Gastrocnemius medialis (tissue), 4 donors: ENCODE data around the gene IMMT. TPM values are rescaled to one million over a fixed set of nuclear protein-coding genes. Genes with fewer than 3 reads are reported as not detected.
A peak's percentile ranks its signal among the peaks of the same experiment; 100 is the strongest.

ENCODE experiments used
- ATAC-seq, 2 donors: fragments of 150-250 bp; one replicate each; pipeline ENCODE4 v1.9.1; 2016
- DNase-seq, 2 donors: peaks; one replicate each; pipeline ENCODE4 v3.0.0-alpha.2; 2019
- H3K27ac ChIP-seq, 4 donors: fragments of 200-600 bp; sonication (generic); 1 replicate in 1 of 4; 2 replicates in 3 of 4; pipeline ENCODE4 v1.5.1; 2016 to 2018; ENCODE audit warnings: mild to moderate bottlenecking in 2 of 4, moderate library complexity in 1 of 4
- H3K27me3 ChIP-seq, 3 donors: fragments of 200-600 bp; sonication (generic) in 2 of 3; 1 replicate in 1 of 3; 2 replicates in 2 of 3; pipeline versions ENCODE4 v1.5.1 to v1.6.0; 2016 to 2019; ENCODE audit warnings: mild to moderate bottlenecking in 1 of 3, moderate library complexity in 1 of 3
- H3K36me3 ChIP-seq, 2 donors: fragments of 200-600 bp; sonication (generic) in 1 of 2; one replicate each; pipeline ENCODE4 v1.5.1; 2017 to 2018
- H3K4me1 ChIP-seq, 2 donors: fragments of 200-600 bp; sonication (generic) in 1 of 2; one replicate each; pipeline ENCODE4 v1.5.1; 2016 to 2017; ENCODE audit warnings: mild to moderate bottlenecking in 2 of 2
- H3K4me3 ChIP-seq, 4 donors: fragments of 200-600 bp; sonication (generic) in 3 of 4; 1 replicate in 1 of 4; 2 replicates in 3 of 4; pipeline ENCODE4 v1.5.1; 2016 to 2019; ENCODE audit warnings: mild to moderate bottlenecking in 2 of 4
- H3K9me3 ChIP-seq, 3 donors: fragments of 200-600 bp; sonication (generic) in 2 of 3; 1 replicate in 1 of 3; 2 replicates in 2 of 3; pipeline ENCODE4 v1.5.1; 2016 to 2019
- CTCF ChIP-seq, 5 experiments: fragments of 450-650 bp in 3 of 5; fragments of 200-600 bp in 2 of 5; sonication (generic) in 2 of 5; IDR thresholded peaks in 4 of 5; conservative IDR thresholded peaks in 1 of 5; 1 replicate in 4 of 5; 2 replicates in 1 of 5; pipeline ENCODE4 v1.5.1; 2016 to 2019; ENCODE audit warnings: antibody characterized with exemption in 5 of 5, mild to moderate bottlenecking in 3 of 5, moderate library complexity in 3 of 5
- POLR2A ChIP-seq, 2 donors: fragments of 450-650 bp; IDR thresholded peaks; one replicate each; pipeline ENCODE4 v1.6.1; 2017; ENCODE audit warnings: antibody characterized with exemption in 2 of 2, mild to moderate bottlenecking in 2 of 2, moderate library complexity in 2 of 2
- in situ Hi-C, 4 donors: fragments of 200-750 bp; cut with MboI; loops; one replicate each; pipeline versions ENCODE4 v1.15.0 to v1.8.0; 2017; ENCODE audit warnings: low sequenced_read_pairs in 4 of 4
- intact Hi-C: fragments of 100-400 bp; cut with DNase I; formaldehyde crosslinking; loops from one replicate; pipeline ENCODE4 v1.15.1; 2023; ENCODE audit warnings: low total_unique reads
- total RNA-seq, 4 donors: library from RNA; depleted of rRNA; stranded (reverse); fragments of >200 nt; gene quantifications; one replicate each; pipeline versions ENCODE4 v1.1.0 to v1.2.3, GENCODE V29; 2016

Gene IMMT
- total RNA-seq, 4 donors from 2014 or later, result 83.5 to 153 (median 127) TPM

- in situ Hi-C loops (loop anchor here in 3 of 4 donors (5.0 to 25.0 kb wide), 4 partner anchors 145 to 392 kb away; partner anchors contain the start of genes CHMP3 (in 1 of the 3) and RNF103 (in 1 of the 3)), intact Hi-C loops (loop anchor here (2.0 to 10.0 kb wide), 3 partner anchors 77 to 405 kb away; partner anchors contain the start of genes KDM3A and RNF103)
- no peak for TF ChIP-seq CTCF (IDR thresholded peaks at IDR 0.05 in 4 of 5, conservative IDR thresholded peaks at IDR 0.05 in 1 of 5)
- no peak for TF ChIP-seq POLR2A (IDR thresholded peaks at IDR 0.05)
- ATAC-seq (no peak), DNase-seq (no peak)
- Histone ChIP-seq H3K4me1 (peaks cover 27 to 36% of the 10 kb centered on the region in 2 donors), H3K27ac (no peak overlapping the region), H3K9me3 (no peaks in the 10 kb centered on the region), H3K4me3 (no peak overlapping the region), H3K36me3 (no peaks in the 10 kb centered on the region), H3K27me3 (no peaks in the 10 kb centered on the region)
Measured at GRCh38 chr2:86219896-86220295, 24.6 kb upstream of the IMMT start.

DNA sequence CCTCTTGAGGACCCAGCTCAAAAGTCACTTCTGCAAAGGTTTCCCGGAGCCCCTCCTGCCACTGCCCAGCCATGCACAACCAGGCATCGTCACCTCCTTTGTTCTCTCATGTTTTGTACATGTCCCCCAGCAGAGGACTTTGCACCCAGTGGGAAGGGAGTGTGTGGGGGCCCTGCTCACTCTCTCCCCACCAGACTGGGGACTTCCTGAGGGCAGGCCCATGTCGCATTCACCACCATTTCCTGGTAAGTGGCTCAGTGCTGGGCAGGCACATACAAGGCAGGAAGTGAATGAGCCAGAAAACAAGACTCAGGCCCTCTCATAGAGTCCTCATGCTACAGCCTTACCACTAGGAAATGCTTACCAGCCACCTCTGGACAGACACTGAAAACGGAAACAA, 22.9 kb upstream of the IMMT start:
- DNase-seq, result no peak
- TF ChIP-seq POLR2A (IDR thresholded peaks at IDR 0.05), result no peak
- TF ChIP-seq CTCF (IDR thresholded peaks at IDR 0.05 in 4 of 5, conservative IDR thresholded peaks at IDR 0.05 in 1 of 5), result no peak

DNA sequence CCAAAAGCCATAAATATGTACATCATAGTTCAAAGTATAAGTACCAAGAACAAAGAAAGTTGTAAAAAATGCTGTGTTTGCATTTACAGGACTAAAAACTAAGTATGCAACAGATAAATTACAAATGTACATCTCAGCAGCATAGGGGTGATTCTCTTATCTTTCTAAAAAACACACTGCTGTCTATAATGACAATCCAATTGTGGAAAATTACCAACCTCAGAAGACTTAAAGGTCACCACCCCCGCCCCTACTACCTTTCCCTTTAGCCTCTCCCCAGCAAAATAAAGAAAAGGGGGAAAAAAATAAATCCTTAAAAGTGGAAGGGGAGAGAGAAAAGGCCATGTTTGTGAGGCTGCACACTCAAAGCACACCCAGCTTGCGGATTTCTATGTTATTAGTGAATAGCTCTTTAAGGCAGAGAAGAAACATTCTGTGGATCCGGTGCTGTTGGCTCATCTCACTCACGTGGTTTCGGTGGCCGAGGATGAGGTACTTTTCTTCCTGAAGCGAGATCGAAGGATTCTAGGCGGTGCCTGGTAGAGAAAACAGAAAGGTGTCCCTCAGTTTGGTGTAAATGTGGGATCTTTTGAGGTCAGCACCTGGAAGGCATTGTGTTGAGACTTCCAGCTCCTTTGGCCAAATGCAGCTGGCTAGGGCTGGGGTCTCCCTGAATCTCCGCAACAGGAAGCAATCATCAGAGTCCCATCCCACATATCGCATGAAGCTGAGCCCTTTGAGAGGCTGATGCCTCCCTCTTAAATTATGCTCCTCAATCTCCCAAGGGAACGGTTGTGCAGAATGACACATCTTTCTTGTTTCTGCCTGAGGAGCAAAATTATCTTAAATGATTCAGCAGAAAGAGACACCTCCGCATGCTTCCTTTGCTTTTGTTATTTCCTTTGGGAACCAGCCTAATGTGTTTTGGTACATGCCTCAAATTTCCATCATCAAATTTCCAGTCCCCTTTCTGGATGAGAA, 21.6 kb upstream of the IMMT start:
- TF ChIP-seq POLR2A (IDR thresholded peaks at IDR 0.05), result no peak
- no peak for TF ChIP-seq CTCF (IDR thresholded peaks at IDR 0.05 in 4 of 5, conservative IDR thresholded peaks at IDR 0.05 in 1 of 5)
- no peaks in the 10 kb centered on the region for H3K9me3 ChIP-seq
- H3K27me3 ChIP-seq, result no peaks in the 10 kb centered on the region
- peaks cover 0 to 28% of the 10 kb centered on the region in 2 donors for H3K36me3 ChIP-seq
- DNase-seq, result no peak
- peaks cover 3 to 11% of the 10 kb centered on the region in 2 donors for H3K4me1 ChIP-seq
- no peak for ATAC-seq
- H3K27ac ChIP-seq, result peak overlapping the region in 1 of 4 donors; percentile 44
- peak overlapping the region; percentile 3 to 34 (median 16) for H3K4me3 ChIP-seq
- in situ Hi-C loops (loop anchor here in 2 of 4 donors (10.0 to 25.0 kb wide), 3 partner anchors 148 to 395 kb away; partner anchors contain the start of genes CHMP3 (in 1 of the 2) and RNF103 (in 1 of the 2)), intact Hi-C loops (no loop called here)

More for the DNA sequence above, 22.9 kb upstream of the IMMT start:
- Histone ChIP-seq H3K4me3 (no peak overlapping the region), H3K4me1 (peaks cover 9 to 18% of the 10 kb centered on the region in 2 donors), H3K36me3 (peaks cover 0 to 17% of the 10 kb centered on the region in 2 donors), H3K27ac (no peak overlapping the region), H3K27me3 (no peaks in the 10 kb centered on the region), H3K9me3 (no peaks in the 10 kb centered on the region)
- in situ Hi-C loops (loop anchor here in 2 of 4 donors (10.0 to 25.0 kb wide), 3 partner anchors 147 to 394 kb away; partner anchors contain the start of genes CHMP3 (in 1 of the 2) and RNF103 (in 1 of the 2)), intact Hi-C loops (no loop called here)
- ATAC-seq, result no peak

DNA sequence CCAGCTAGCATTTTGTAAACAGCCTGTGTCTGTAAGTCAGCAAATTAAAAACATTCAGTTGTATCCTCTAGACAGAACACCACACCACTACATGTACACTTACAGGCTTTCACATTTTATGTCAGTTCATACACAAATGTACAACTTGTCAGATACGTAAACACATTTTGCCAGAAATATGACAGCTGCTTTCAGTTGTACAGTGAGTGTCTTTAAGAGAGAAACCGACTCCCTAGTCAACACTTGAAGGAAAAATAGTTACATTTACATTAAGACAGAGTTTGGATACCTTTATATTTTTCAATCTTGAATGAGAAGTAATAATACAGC, 19.2 kb upstream of the IMMT start:
- in situ Hi-C loops (loop anchor here in 2 of 4 donors (10.0 to 25.0 kb wide), 3 partner anchors 150 to 398 kb away; partner anchors contain the start of genes CHMP3 (in 1 of the 2) and RNF103 (in 1 of the 2)), intact Hi-C loops (no loop called here)
- Histone ChIP-seq H3K27ac (peak overlapping the region in 1 of 4 donors; percentile 5), H3K4me1 (peaks cover 0 to 5% of the 10 kb centered on the region in 2 donors), H3K9me3 (no peaks in the 10 kb centered on the region), H3K4me3 (no peak overlapping the region), H3K36me3 (peaks cover 0 to 52% of the 10 kb centered on the region in 2 donors), H3K27me3 (no peaks in the 10 kb centered on the region)
- TF ChIP-seq POLR2A (IDR thresholded peaks at IDR 0.05) (no peak), CTCF (IDR thresholded peaks at IDR 0.05 in 4 of 5, conservative IDR thresholded peaks at IDR 0.05 in 1 of 5) (no peak)
- DNase-seq, result no peak
- no peak for ATAC-seq
